SK-N-SH (cell line): ENCODE data around the gene PDZD2. TPM values are rescaled to one million over a fixed set of nuclear protein-coding genes. Genes with fewer than 3 reads are reported as not detected.

Source experiments
- CTCF ChIA-PET: fragments of 300-600, 350-600 bp; formaldehyde crosslinking; extraction: SDS; loops from one replicate; lab custom pipeline; 2021; lab: Yijun Ruan, JAX
- POLR2A ChIA-PET: fragments of 350-600 bp; sonication (Branson Sonifier 250); formaldehyde crosslinking; extraction: SDS; loops from one replicate; lab custom pipeline; 2020; ENCODE audit warnings: antibody characterized with exemption, inconsistent platforms; lab: Yijun Ruan, JAX
- DNase-seq: peaks from one replicate; pipeline ENCODE4 v3.0.0; 2012
- H2AFZ ChIP-seq: fragments of 200-600 bp; sonication (generic); 2 replicates; pipeline ENCODE4 v1.8.1; 2016; ENCODE audit warnings: antibody characterized with exemption, mild to moderate bottlenecking, low read depth
- H3F3A ChIP-seq: fragments of 200-600 bp; sonication (generic); replicated peaks from 2 replicates; pipeline ENCODE3; 2016; ENCODE audit warnings: antibody characterized with exemption, mild to moderate bottlenecking; ENCODE audit not compliant: insufficient read depth
- H3K27ac ChIP-seq, 2 experiments: fragments of 200-500 bp in 1 of 2; fragments of 200-600 bp in 1 of 2; sonication (Bioruptor generic) in 1 of 2; sonication (generic), shearing (Covaris generic) in 1 of 2; 2 replicates each; pipeline versions ENCODE4 v1.5.1 to v1.6.1; 2014 to 2016; ENCODE audit warnings: low read depth in 2 of 2, inconsistent platforms in 1 of 2, low read length in 1 of 2, mild to moderate bottlenecking in 1 of 2, mixed read lengths in 1 of 2
- H3K27me3 ChIP-seq: fragments of 200-600 bp; sonication (generic), shearing (Covaris generic); 2 replicates; pipeline ENCODE4 v1.6.1; 2016; ENCODE audit warnings: mixed run types; ENCODE audit not compliant: insufficient read depth
- H3K36me3 ChIP-seq, 2 experiments: fragments of 200-500 bp in 1 of 2; fragments of 200-600 bp in 1 of 2; sonication (Bioruptor generic) in 1 of 2; sonication (generic) in 1 of 2; replicated peaks in 1 of 2; 2 replicates each; pipeline versions ENCODE3 to v1.5.1; 2014 to 2016; ENCODE audit warnings: low read length in 1 of 2, mild to moderate bottlenecking in 1 of 2; ENCODE audit not compliant: insufficient read depth in 2 of 2, control insufficient read depth in 1 of 2
- H3K4me1 ChIP-seq, 2 experiments: fragments of 200-500 bp in 1 of 2; fragments of 200-600 bp in 1 of 2; sonication (Bioruptor generic) in 1 of 2; sonication (generic), shearing (Covaris generic) in 1 of 2; 2 replicates each; pipeline versions ENCODE4 v1.5.1 to v1.6.1; 2014 to 2016; ENCODE audit warnings: low read depth in 1 of 2, low read length in 1 of 2, mixed run types in 1 of 2; ENCODE audit not compliant: insufficient read depth in 2 of 2, control insufficient read depth in 1 of 2
- H3K4me2 ChIP-seq: fragments of 200-600 bp; sonication (generic), shearing (Covaris generic); 2 replicates; pipeline ENCODE4 v1.6.1; 2017; ENCODE audit warnings: mixed run types
- H3K4me3 ChIP-seq, 2 experiments: fragments of 200-500 bp in 1 of 2; fragments of 200-600 bp in 1 of 2; sonication (Bioruptor generic) in 1 of 2; sonication (generic), shearing (Covaris generic) in 1 of 2; 2 replicates each; pipeline versions ENCODE4 v1.5.1 to v1.8.1; 2014 to 2016; ENCODE audit warnings: low read depth in 2 of 2, inconsistent platforms in 1 of 2, low read length in 1 of 2, mild to moderate bottlenecking in 1 of 2, mixed read lengths in 1 of 2, moderate library complexity in 1 of 2
- H3K79me2 ChIP-seq: fragments of 200-600 bp; sonication (generic); 2 replicates; pipeline ENCODE4 v1.8.1; 2017; ENCODE audit warnings: mild to moderate bottlenecking; ENCODE audit not compliant: insufficient read depth
- H3K9ac ChIP-seq: fragments of 200-600 bp; sonication (generic); 2 replicates; pipeline ENCODE4 v1.6.1; 2017; ENCODE audit warnings: mixed run types
- H3K9me2 ChIP-seq: fragments of 200-600 bp; sonication (generic); 2 replicates; pipeline ENCODE4 v1.6.1; 2017; ENCODE audit warnings: mixed run types
- H3K9me3 ChIP-seq: fragments of 200-600 bp; sonication (generic); 2 replicates; pipeline ENCODE4 v1.6.1; 2017; ENCODE audit warnings: mixed run types, mild to moderate bottlenecking, moderate library complexity
- H4K20me1 ChIP-seq: fragments of 200-600 bp; sonication (generic); 2 replicates; pipeline ENCODE4 v1.6.1; 2017; ENCODE audit warnings: mild to moderate bottlenecking, mixed run types; ENCODE audit not compliant: insufficient read depth
- CHD2 ChIP-seq: fragments of 150-350 bp; IDR thresholded peaks from 2 replicates; pipeline ENCODE4 v1.6.1; 2018; ENCODE audit warnings: low read length; ENCODE audit not compliant: partially characterized antibody
- CTCF ChIP-seq: fragments of 200-600 bp; sonication (generic); IDR thresholded peaks from 2 replicates; pipeline ENCODE4 v1.6.1; 2017; ENCODE audit warnings: antibody characterized with exemption, mild to moderate bottlenecking, moderate library complexity
- EP300 ChIP-seq, 2 experiments: IDR thresholded peaks; 2 replicates each; pipeline versions ENCODE4 v1.4.0 to v1.6.1; 2012; ENCODE audit warnings: borderline replicate concordance in 1 of 2, low read depth in 1 of 2, low read length in 1 of 2
- FOSL2 ChIP-seq: IDR thresholded peaks from 2 replicates; pipeline ENCODE4 v1.4.0; 2012; ENCODE audit warnings: low read depth, mild to moderate bottlenecking, moderate library complexity, borderline replicate concordance
- FOXJ3 ChIP-seq: sonication (generic); formaldehyde crosslinking; IDR thresholded peaks from 2 replicates; pipeline ENCODE4 v1.5.1; 2020; ENCODE audit warnings: mild to moderate bottlenecking, missing genetic modification reagents
- JUND ChIP-seq: IDR thresholded peaks from 2 replicates; pipeline ENCODE4 v1.4.0; 2012
- MAX ChIP-seq: IDR thresholded peaks from 2 replicates; pipeline ENCODE4 v1.4.0; 2012; ENCODE audit warnings: low read depth
- MEF2A ChIP-seq: IDR thresholded peaks from 2 replicates; pipeline ENCODE4 v1.4.0; 2012; ENCODE audit warnings: low read depth, borderline replicate concordance
- NFIC ChIP-seq: IDR thresholded peaks from 2 replicates; pipeline ENCODE4 v1.4.0; 2012; ENCODE audit warnings: borderline replicate concordance
- POLR2AphosphoS5 ChIP-seq: IDR thresholded peaks from 2 replicates; pipeline ENCODE4 v1.6.1; 2012; ENCODE audit warnings: low read depth, low read length
- RFX5 ChIP-seq: IDR thresholded peaks from 2 replicates; pipeline ENCODE4 v1.6.1; 2012; ENCODE audit warnings: mild to moderate bottlenecking, improper control_type of control experiment, low read length
- RXRA ChIP-seq: IDR thresholded peaks from 2 replicates; pipeline ENCODE4 v1.4.0; 2012; ENCODE audit warnings: low read depth, mild to moderate bottlenecking, borderline replicate concordance
- TAF1 ChIP-seq: IDR thresholded peaks from 2 replicates; pipeline ENCODE4 v1.6.1; 2012; ENCODE audit warnings: low read depth, mild to moderate bottlenecking, low read length, moderate library complexity, borderline replicate concordance
- ZBTB33 ChIP-seq: IDR thresholded peaks from 2 replicates; pipeline ENCODE4 v1.4.0; 2012; ENCODE audit warnings: low read depth, borderline replicate concordance
- WGBS: methylation state at CpG from one replicate; pipeline ENCODE4 v1.1.6; 2017; ENCODE audit warnings: low lambda C conversion rate; 5-methylcytosine and 5-hydroxymethylcytosine counted together
- polyA plus RNA-seq, 3 experiments: library from polyadenylated mRNA; depleted of rRNA; stranded (reverse); fragments of >200 nt; gene quantifications; 2 replicates each; pipeline ENCODE4 v1.2.3, GENCODE V29; 2012

PDZD2 gene
- polyA plus RNA-seq, 1 of the 3 experiments (the other 2 are of a cell fraction) = 0.13 TPM

GRCh38 chr5:32095261-32095671, 456.3 kb downstream of the PDZD2 start:
- H3K79me2 ChIP-seq = no peaks in the 10 kb centered on the region
- no peak overlapping the region for H2AFZ ChIP-seq
- ChIA-PET CTCF (interaction anchor here (1.4 to 5.0 kb wide), 3 partner anchors 18 to 272 kb away, joined by 3 to 58 read pairs (median 6); no protein-coding TSS in a partner anchor), POLR2A (no interaction called here)
- no peaks in the 10 kb centered on the region for H3K27me3 ChIP-seq
- H3K4me2 ChIP-seq = no peak overlapping the region
- no peak overlapping the region for H3K4me3 ChIP-seq
- H3F3A ChIP-seq = peaks cover 6% of the 10 kb centered on the region
- peaks cover 0 to 20% of the 10 kb centered on the region in 2 experiments; a peak in 1 of 4 replicates for H3K4me1 ChIP-seq
- no peak for DNase-seq
- no peak overlapping the region for H3K27ac ChIP-seq
- H3K9me2 ChIP-seq = no peaks in the 10 kb centered on the region
- H3K9ac ChIP-seq = no peak overlapping the region
- no peaks in the 10 kb centered on the region for H4K20me1 ChIP-seq
- TF ChIP-seq MEF2A (no peak), FOXJ3 (CRISPR knock-in tag) (no peak), FOSL2 (no peak), ZBTB33 (no peak), RFX5 (no peak), CHD2 (no peak), JUND (no peak), RXRA (no peak), MAX (no peak), CTCF (no peak), NFIC (no peak), EP300 (IDR thresholded peaks at IDR 0.05; ENCODE audit: borderline replicate concordance in 1 of 2, low read depth in 1 of 2, low read length in 1 of 2) (no peak), TAF1 (no peak), POLR2AphosphoS5 (no peak)
- WGBS = 93% methylated on average over 6 of the region's 7 CpGs
- H3K36me3 ChIP-seq = peaks cover 21 to 24% of the 10 kb centered on the region in 2 experiments
- no peaks in the 10 kb centered on the region for H3K9me3 ChIP-seq
